Pancreas (tissue), 10 donors: ENCODE measurements around the gene TMEM74B. TPM values are rescaled to one million over a fixed set of nuclear protein-coding genes. Genes with fewer than 3 reads are reported as not detected.

Experiments
- ATAC-seq, 4 donors: fragments of 200-7000 bp; cut with Tn5 transposase; one replicate each; pipeline versions ENCODE4 v1.8.0 to v1.9.1; 2020; ENCODE audit warnings: mild to moderate bottlenecking in 4 of 4, moderate library complexity in 4 of 4
- DNase-seq, 6 donors: peaks; one replicate each; pipeline ENCODE4 v3.0.0-alpha.2; 2020
- FAIRE-seq: peaks from 2 replicates; lab custom pipeline; 2012; peaks lifted over from hg19 to GRCh38; lab: Jason Lieb, UNC
- H3K27ac ChIP-seq, 4 donors: fragments of 200-600 bp; sonication (generic); 1 replicate in 3 of 4; 2 replicates in 1 of 4; pipeline versions ENCODE4 v1.5.0 to v1.8.0; 2020
- H3K27me3 ChIP-seq, 4 donors: fragments of 200-600 bp; one replicate each; pipeline ENCODE4 v1.8.0; 2021
- H3K36me3 ChIP-seq, 3 donors: fragments of 200-600 bp; sonication (generic) in 1 of 3; one replicate each; pipeline versions ENCODE4 v1.5.0 to v1.8.0; 2020 to 2021
- H3K4me1 ChIP-seq, 3 donors: fragments of 200-600 bp; one replicate each; pipeline ENCODE4 v1.8.0; 2021
- H3K4me3 ChIP-seq, 4 donors: fragments of 200-600 bp; sonication (generic) in 2 of 4; one replicate each; pipeline versions ENCODE4 v1.5.0 to v1.8.0; 2020 to 2021
- H3K9me3 ChIP-seq, 4 donors: fragments of 200-600 bp; one replicate each; pipeline ENCODE4 v1.8.0; 2021
- CTCF ChIP-seq, 4 donors: fragments of 200-600 bp; sonication (generic) in 3 of 4; IDR thresholded peaks; one replicate each; pipeline versions ENCODE4 v1.5.0 to v1.8.0; 2021; ENCODE audit warnings: antibody characterized with exemption in 4 of 4
- WGBS, 2 donors: extraction: QIAGEN DNeasy Blood & Tissue Kit; methylation state at CpG; one replicate each; pipeline ENCODE4 v1.1.7; 2013; 5-methylcytosine and 5-hydroxymethylcytosine counted together
- intact Hi-C, 3 donors: fragments of 100-400 bp; cut with DNase I; formaldehyde crosslinking; loops; one replicate each; pipeline versions ENCODE4 v1.11.1 to v1.14.2; 2022
- polyA plus RNA-seq, 2 donors: library from polyadenylated mRNA; stranded (reverse); fragments of 200-250 nt; gene quantifications; one replicate each; pipeline ENCODE4 v1.2.3, GENCODE V29; 2013
- total RNA-seq, 6 donors: library from RNA; stranded (reverse); fragmentation: NEBNext Ultra II Directional in 4 of 6; extraction: Animal tissue kit (Norgen Biotek cat#: 25700) in 4 of 6; gene quantifications; one replicate each; pipeline versions ENCODE4 v1.2.1 to v1.2.4, GENCODE V29; 2021 to 2023
- donor health status: healthy with polysubstance abuse.
- donor health status: DM: no; HTN: no; CAD: no; lungs with moderate emphysema.
- donor health status: DM: no; HTN: no; CAD: no.
- donor health status: control.
- donor health status: control.
- donor health status: Bipolar disorder and iron deficiency.
- donor health status: DM: yes; HTN: yes; CAD: no.
- donor health status: DM: no; HTN: no; CAD: no.
- donor health status: DM: no; HTN: no; CAD: no.
- donor health status: DM: yes; HTN: yes; CAD: no.

The TMEM74B gene
- total RNA-seq, result 1 to 10 TPM in 1 of 6 donors, under 1 TPM in 5; 0.22 to 1.6 (median 0.59) TPM
- polyA plus RNA-seq, result 10 to 100 TPM in 1 of 2 donors, 1 to 10 TPM in 1; 4.4 to 15.3 TPM

- peak within 1 kb of the TSS; percentile 8 to 57 (median 37) for H3K4me3 ChIP-seq
- peak; percentile 9 to 44 (median 22) for ATAC-seq
Measured at GRCh38 chr20:1184638-1185315, at the start of gene TMEM74B. Gene TMEM74B, minus strand, starts transcription at chr20:1184981. Its CDS starts 1,180 bp downstream, at chr20:1183801.

GRCh38 chr20:1232286-1233111, 47.7 kb upstream of the TMEM74B start:
- Histone ChIP-seq H3K27ac (no peak overlapping the region), H3K4me1 (no peaks in the 10 kb centered on the region), H3K4me3 (no peak overlapping the region), H3K36me3 (no peaks in the 10 kb centered on the region), H3K9me3 (no peaks in the 10 kb centered on the region), H3K27me3 (peaks cover 0 to 32% (median 2%) of the 10 kb centered on the region in 4 donors)
- TF ChIP-seq CTCF (IDR thresholded peaks at IDR 0.05), result no peak
- no peak for FAIRE-seq
- intact Hi-C loops, result no loop called here
- DNase-seq, result no peak
- ATAC-seq, result no peak
- WGBS, 2 donors, result 86 to 96% methylated on average over 3 of the region's 3 CpGs

More at GRCh38 chr20:1184638-1185315, at the start of gene TMEM74B:
- intact Hi-C loops, result no loop called here
- DNase-seq, result peak in 1 of 6 donors; percentile 68
- Histone ChIP-seq H3K27me3 (peaks cover 0 to 4% (median 0%) of the 10 kb centered on the region in 4 donors), H3K9me3 (no peaks in the 10 kb centered on the region), H3K36me3 (no peaks in the 10 kb centered on the region), H3K4me1 (no peaks in the 10 kb centered on the region), H3K27ac (no peak within 1 kb of the TSS)
- FAIRE-seq, result no peak
- TF ChIP-seq CTCF (IDR thresholded peaks at IDR 0.05), result no peak
- WGBS, 2 donors, result 1 to 2% methylated on average over 42 to 76 of the region's 76 CpGs

GRCh38 chr20:1229541-1229940, 44.8 kb upstream of the TMEM74B start:
- no peak for TF ChIP-seq CTCF (IDR thresholded peaks at IDR 0.05)
- ATAC-seq (no peak), FAIRE-seq (no peak), DNase-seq (no peak)
- 71 to 79% methylated on average over 3 of the region's 3 CpGs for WGBS, 2 donors
- Histone ChIP-seq H3K4me1 (peaks cover 0 to 9% (median 0%) of the 10 kb centered on the region in 3 donors), H3K9me3 (no peaks in the 10 kb centered on the region), H3K27me3 (peaks cover 0 to 35% (median 3%) of the 10 kb centered on the region in 4 donors), H3K36me3 (no peaks in the 10 kb centered on the region), H3K27ac (no peak overlapping the region), H3K4me3 (no peak overlapping the region)
- intact Hi-C loops, result no loop called here

- WGBS, 2 donors, result 2% methylated on average over 51 to 87 of the region's 88 CpGs
- no peak for FAIRE-seq
- peaks cover 0 to 9% (median 0%) of the 10 kb centered on the region in 3 donors for H3K4me1 ChIP-seq
- no peak for TF ChIP-seq CTCF (IDR thresholded peaks at IDR 0.05)
- peak within 1 kb of the TSS; percentile 47 to 68 (median 56) for H3K4me3 ChIP-seq
- H3K27ac ChIP-seq, result no peak within 1 kb of the TSS
- peaks cover 0 to 30% (median 3%) of the 10 kb centered on the region in 4 donors for H3K27me3 ChIP-seq
- no peaks in the 10 kb centered on the region for H3K36me3 ChIP-seq
- intact Hi-C loops, result no loop called here
- no peaks in the 10 kb centered on the region for H3K9me3 ChIP-seq
- peak; percentile 74 to 97 (median 88) for DNase-seq
- peak; percentile 92 to 97 (median 94) for ATAC-seq
Measured at GRCh38 chr20:1225783-1226654, 41.2 kb upstream of the TMEM74B start, which contains the start of gene RAD21L1. Gene RAD21L1, plus strand, starts transcription at chr20:1226044. Its CDS starts 2,410 bp downstream, at chr20:1228454.
